Activated naive CD8-positive, alpha-beta T cell treated with anti-CD3 and anti-CD28 coated beads, Interleukin-2, amount 50 U/mL, for 24 hours (primary cell): ENCODE results near the gene ATG10.

Source experiments
- ATAC-seq: fragments of 150-1000 bp; cut with Tn5 transposase; one replicate; pipeline ENCODE4 v1.10.0; 2021
- DNase-seq: peaks from one replicate; pipeline ENCODE4 v3.0.0; 2021
- H3K27ac Mint-ChIP-seq: one replicate; pipeline ENCODE4 v1.8.0; 2021; ENCODE audit warnings: mild to moderate bottlenecking, mixed read lengths
- H3K27me3 Mint-ChIP-seq: one replicate; pipeline ENCODE4 v1.8.0; 2021; ENCODE audit warnings: mixed read lengths
- H3K36me3 Mint-ChIP-seq: one replicate; pipeline ENCODE4 v1.8.0; 2021; ENCODE audit warnings: low read depth, mixed read lengths
- H3K4me1 Mint-ChIP-seq: one replicate; pipeline ENCODE4 v1.8.0; 2021; ENCODE audit warnings: mixed read lengths
- H3K4me3 Mint-ChIP-seq: one replicate; pipeline ENCODE4 v1.8.0; 2021; ENCODE audit warnings: mild to moderate bottlenecking, moderate library complexity, mixed read lengths
- H3K9me3 Mint-ChIP-seq: one replicate; pipeline ENCODE4 v1.8.0; 2021; ENCODE audit warnings: mixed read lengths

Gene ATG10

GRCh38 chr5:82278711-82279370 lies 307.0 kb downstream of the ATG10 start:
- peaks cover 53% of the 10 kb centered on the region for H3K4me1 Mint-ChIP-seq
- H3K36me3 Mint-ChIP-seq: peaks cover 45% of the 10 kb centered on the region
- DNase-seq (no peak), ATAC-seq (no peak)
- H3K9me3 Mint-ChIP-seq: no peaks in the 10 kb centered on the region
- H3K27ac Mint-ChIP-seq: peak overlapping the region; percentile 99
- no peaks in the 10 kb centered on the region for H3K27me3 Mint-ChIP-seq
- peak overlapping the region; percentile 93 for H3K4me3 Mint-ChIP-seq

GRCh38 chr5:82283893-82284292 lies 312.1 kb downstream of the ATG10 start:
- DNase-seq (no peak), ATAC-seq (no peak)
- no peaks in the 10 kb centered on the region for H3K27me3 Mint-ChIP-seq
- H3K4me3 Mint-ChIP-seq: no peak overlapping the region
- H3K27ac Mint-ChIP-seq: no peak overlapping the region
- H3K9me3 Mint-ChIP-seq: no peaks in the 10 kb centered on the region
- peaks cover 2% of the 10 kb centered on the region for H3K36me3 Mint-ChIP-seq
- H3K4me1 Mint-ChIP-seq: peaks cover 22% of the 10 kb centered on the region

- Mint-ChIP-seq H3K4me1 (peaks cover 11% of the 10 kb centered on the region), H3K36me3 (peaks cover 2% of the 10 kb centered on the region), H3K9me3 (no peaks in the 10 kb centered on the region), H3K4me3 (no peak overlapping the region), H3K27me3 (no peaks in the 10 kb centered on the region), H3K27ac (no peak overlapping the region)
- ATAC-seq: no peak
- no peak for DNase-seq
These were observed 313.4 kb downstream of the ATG10 start for GRCh38 chr5:82285206-82285605.

- Mint-ChIP-seq H3K27me3 (no peaks in the 10 kb centered on the region), H3K4me3 (no peak overlapping the region), H3K27ac (no peak overlapping the region), H3K36me3 (peaks cover 2% of the 10 kb centered on the region), H3K9me3 (no peaks in the 10 kb centered on the region), H3K4me1 (peaks cover 4% of the 10 kb centered on the region)
- no peak for DNase-seq
- ATAC-seq: no peak
These were observed 315.8 kb downstream of the ATG10 start for GRCh38 chr5:82287625-82288024.

GRCh38 chr5:82290005-82290404 lies 318.2 kb downstream of the ATG10 start:
- ATAC-seq (no peak), DNase-seq (no peak)
- Mint-ChIP-seq H3K36me3 (peaks cover 2% of the 10 kb centered on the region), H3K4me1 (peaks cover 3% of the 10 kb centered on the region), H3K9me3 (no peaks in the 10 kb centered on the region), H3K4me3 (no peak overlapping the region), H3K27ac (no peak overlapping the region), H3K27me3 (no peaks in the 10 kb centered on the region)

GRCh38 chr5:82290908-82291307 lies 319.1 kb downstream of the ATG10 start:
- Mint-ChIP-seq H3K9me3 (no peaks in the 10 kb centered on the region), H3K4me1 (no peaks in the 10 kb centered on the region), H3K27me3 (no peaks in the 10 kb centered on the region), H3K4me3 (no peak overlapping the region), H3K27ac (no peak overlapping the region), H3K36me3 (peaks cover 2% of the 10 kb centered on the region)
- ATAC-seq (no peak), DNase-seq (no peak)

GRCh38 chr5:82291420-82291819 lies 319.6 kb downstream of the ATG10 start:
- H3K27ac Mint-ChIP-seq: no peak overlapping the region
- no peak for DNase-seq
- no peaks in the 10 kb centered on the region for H3K9me3 Mint-ChIP-seq
- no peak overlapping the region for H3K4me3 Mint-ChIP-seq
- no peaks in the 10 kb centered on the region for H3K4me1 Mint-ChIP-seq
- ATAC-seq: no peak
- peaks cover 2% of the 10 kb centered on the region for H3K36me3 Mint-ChIP-seq
- no peaks in the 10 kb centered on the region for H3K27me3 Mint-ChIP-seq

- no peaks in the 10 kb centered on the region for H3K27me3 Mint-ChIP-seq
- ATAC-seq (no peak), DNase-seq (no peak)
- H3K27ac Mint-ChIP-seq: no peak overlapping the region
- peaks cover 3% of the 10 kb centered on the region for H3K9me3 Mint-ChIP-seq
- peaks cover 2% of the 10 kb centered on the region for H3K36me3 Mint-ChIP-seq
- no peak overlapping the region for H3K4me3 Mint-ChIP-seq
- H3K4me1 Mint-ChIP-seq: no peaks in the 10 kb centered on the region
These were observed 323.3 kb downstream of the ATG10 start for GRCh38 chr5:82295144-82295543.

- H3K36me3 Mint-ChIP-seq: peaks cover 2% of the 10 kb centered on the region
- DNase-seq (no peak), ATAC-seq (no peak)
- no peaks in the 10 kb centered on the region for H3K27me3 Mint-ChIP-seq
- H3K9me3 Mint-ChIP-seq: peaks cover 3% of the 10 kb centered on the region
- no peaks in the 10 kb centered on the region for H3K4me1 Mint-ChIP-seq
- no peak overlapping the region for H3K4me3 Mint-ChIP-seq
- H3K27ac Mint-ChIP-seq: no peak overlapping the region
These were observed 324.2 kb downstream of the ATG10 start for GRCh38 chr5:82295959-82296531.

GRCh38 chr5:82296929-82297328 lies 325.1 kb downstream of the ATG10 start:
- no peaks in the 10 kb centered on the region for H3K27me3 Mint-ChIP-seq
- peaks cover 3% of the 10 kb centered on the region for H3K9me3 Mint-ChIP-seq
- H3K27ac Mint-ChIP-seq: no peak overlapping the region
- no peak for DNase-seq
- peaks cover 2% of the 10 kb centered on the region for H3K36me3 Mint-ChIP-seq
- ATAC-seq: no peak
- H3K4me1 Mint-ChIP-seq: no peaks in the 10 kb centered on the region
- no peak overlapping the region for H3K4me3 Mint-ChIP-seq

- H3K4me1 Mint-ChIP-seq: no peaks in the 10 kb centered on the region
- H3K9me3 Mint-ChIP-seq: peaks cover 3% of the 10 kb centered on the region
- ATAC-seq (no peak), DNase-seq (no peak)
- no peak overlapping the region for H3K4me3 Mint-ChIP-seq
- H3K27me3 Mint-ChIP-seq: no peaks in the 10 kb centered on the region
- peaks cover 2% of the 10 kb centered on the region for H3K36me3 Mint-ChIP-seq
- H3K27ac Mint-ChIP-seq: no peak overlapping the region
These were observed 325.9 kb downstream of the ATG10 start for GRCh38 chr5:82297711-82298110.

GRCh38 chr5:82298668-82299067 lies 326.8 kb downstream of the ATG10 start:
- H3K27ac Mint-ChIP-seq: no peak overlapping the region
- no peaks in the 10 kb centered on the region for H3K4me1 Mint-ChIP-seq
- DNase-seq: no peak
- peaks cover 3% of the 10 kb centered on the region for H3K9me3 Mint-ChIP-seq
- H3K27me3 Mint-ChIP-seq: no peaks in the 10 kb centered on the region
- H3K36me3 Mint-ChIP-seq: peaks cover 2% of the 10 kb centered on the region
- ATAC-seq: no peak
- no peak overlapping the region for H3K4me3 Mint-ChIP-seq

GRCh38 chr5:82301190-82301589 lies 329.4 kb downstream of the ATG10 start:
- Mint-ChIP-seq H3K36me3 (peaks cover 4% of the 10 kb centered on the region), H3K27me3 (no peaks in the 10 kb centered on the region), H3K27ac (no peak overlapping the region), H3K9me3 (peaks cover 3% of the 10 kb centered on the region), H3K4me3 (no peak overlapping the region), H3K4me1 (no peaks in the 10 kb centered on the region)
- ATAC-seq (no peak), DNase-seq (no peak)
